Glutamatergic neuron (in vitro differentiated cells): ENCODE data around the gene CHST8. TPM values are rescaled to one million over a fixed set of nuclear protein-coding genes. Genes with fewer than 3 reads are reported as not detected.

ENCODE experiments used
- DNase-seq: peaks from one replicate; pipeline ENCODE4 v3.0.0; 2022
- H3K27ac Mint-ChIP-seq: one replicate; pipeline ENCODE4 v1.8.0; 2020; ENCODE audit warnings: mild to moderate bottlenecking, mixed read lengths, inconsistent platforms; ENCODE audit not compliant: unreplicated experiment
- H3K27me3 Mint-ChIP-seq: one replicate; pipeline ENCODE4 v1.8.0; 2020; ENCODE audit warnings: mild to moderate bottlenecking, moderate library complexity, mixed read lengths, inconsistent platforms; ENCODE audit not compliant: unreplicated experiment
- H3K36me3 Mint-ChIP-seq: one replicate; pipeline ENCODE4 v1.8.0; 2020; ENCODE audit warnings: mild to moderate bottlenecking, mixed read lengths, inconsistent platforms; ENCODE audit not compliant: unreplicated experiment
- H3K4me1 Mint-ChIP-seq: one replicate; pipeline ENCODE4 v1.8.0; 2020; ENCODE audit warnings: mild to moderate bottlenecking, low read depth, mixed read lengths, inconsistent platforms; ENCODE audit not compliant: unreplicated experiment
- H3K4me3 Mint-ChIP-seq: one replicate; pipeline ENCODE4 v1.8.0; 2020; ENCODE audit warnings: mild to moderate bottlenecking, mixed read lengths, inconsistent platforms; ENCODE audit not compliant: unreplicated experiment
- H3K9me3 Mint-ChIP-seq: one replicate; pipeline ENCODE4 v1.8.0; 2020; ENCODE audit warnings: mild to moderate bottlenecking, moderate library complexity, mixed read lengths, inconsistent platforms; ENCODE audit not compliant: unreplicated experiment
- total RNA-seq: library from RNA; stranded (reverse); fragmentation: NEBNext Ultra II Directional; extraction: Animal tissue kit (Norgen Biotek cat#: 25700); gene quantifications from one replicate; pipeline ENCODE4 v1.2.1, GENCODE V29; 2021; ENCODE audit not compliant: unreplicated experiment
- TF ChIP-seq, protein P1 (sequence below): fragments of 200-600 bp; sonication (generic); IDR thresholded peaks from one replicate; pipeline ENCODE4 v1.5.0; 2021; ENCODE audit not compliant: partially characterized antibody, unreplicated experiment

Gene CHST8
- total RNA-seq, 1 donor from 2014 or later: 235 TPM

DNA sequence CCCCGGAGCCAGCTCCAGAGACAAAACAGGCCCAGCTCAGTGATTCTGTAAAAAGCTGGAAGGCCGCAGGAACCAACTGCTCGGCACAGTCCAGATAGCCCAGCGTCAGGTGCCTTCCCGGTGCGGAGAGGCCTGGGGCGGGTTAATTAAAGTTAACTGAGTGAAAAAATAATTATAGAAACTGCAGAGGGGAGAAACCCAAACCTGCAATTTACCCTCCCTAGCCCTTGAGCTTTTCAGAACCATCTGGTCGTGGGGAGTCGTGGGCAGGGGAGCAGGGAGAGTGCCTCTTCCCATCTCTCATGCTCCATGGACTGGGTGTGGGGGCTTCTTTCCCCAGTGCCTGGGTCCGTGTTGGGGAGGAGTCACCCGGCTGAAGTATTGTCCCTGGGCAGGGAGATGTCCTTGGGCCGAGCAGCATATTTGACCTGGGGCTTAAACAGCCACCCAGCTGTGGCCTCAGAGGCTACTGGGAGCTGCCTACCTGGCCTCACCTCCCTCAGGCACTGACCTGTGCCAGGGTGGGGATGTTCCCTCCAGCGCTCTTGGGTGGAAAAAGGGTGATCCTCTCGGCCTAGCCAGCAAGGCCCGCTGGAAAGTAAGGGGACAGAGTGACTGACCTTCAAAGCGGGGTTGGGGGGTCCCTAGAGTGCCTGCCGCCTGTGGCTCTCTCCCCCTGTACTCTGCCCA lies 65.9 kb downstream of the CHST8 start:
- peaks cover 10% of the 10 kb centered on the region for H3K36me3 Mint-ChIP-seq
- DNase-seq: no peak
- H3K4me3 Mint-ChIP-seq: peak overlapping the region; percentile 93
- H3K27me3 Mint-ChIP-seq: peaks cover 60% of the 10 kb centered on the region
- H3K4me1 Mint-ChIP-seq: peaks cover 78% of the 10 kb centered on the region
- TF ChIP-seq, protein P1, sequence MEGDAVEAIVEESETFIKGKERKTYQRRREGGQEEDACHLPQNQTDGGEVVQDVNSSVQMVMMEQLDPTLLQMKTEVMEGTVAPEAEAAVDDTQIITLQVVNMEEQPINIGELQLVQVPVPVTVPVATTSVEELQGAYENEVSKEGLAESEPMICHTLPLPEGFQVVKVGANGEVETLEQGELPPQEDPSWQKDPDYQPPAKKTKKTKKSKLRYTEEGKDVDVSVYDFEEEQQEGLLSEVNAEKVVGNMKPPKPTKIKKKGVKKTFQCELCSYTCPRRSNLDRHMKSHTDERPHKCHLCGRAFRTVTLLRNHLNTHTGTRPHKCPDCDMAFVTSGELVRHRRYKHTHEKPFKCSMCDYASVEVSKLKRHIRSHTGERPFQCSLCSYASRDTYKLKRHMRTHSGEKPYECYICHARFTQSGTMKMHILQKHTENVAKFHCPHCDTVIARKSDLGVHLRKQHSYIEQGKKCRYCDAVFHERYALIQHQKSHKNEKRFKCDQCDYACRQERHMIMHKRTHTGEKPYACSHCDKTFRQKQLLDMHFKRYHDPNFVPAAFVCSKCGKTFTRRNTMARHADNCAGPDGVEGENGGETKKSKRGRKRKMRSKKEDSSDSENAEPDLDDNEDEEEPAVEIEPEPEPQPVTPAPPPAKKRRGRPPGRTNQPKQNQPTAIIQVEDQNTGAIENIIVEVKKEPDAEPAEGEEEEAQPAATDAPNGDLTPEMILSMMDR: no peak
- peak overlapping the region; percentile 99 for H3K27ac Mint-ChIP-seq
- H3K9me3 Mint-ChIP-seq: peaks cover 58% of the 10 kb centered on the region

DNA sequence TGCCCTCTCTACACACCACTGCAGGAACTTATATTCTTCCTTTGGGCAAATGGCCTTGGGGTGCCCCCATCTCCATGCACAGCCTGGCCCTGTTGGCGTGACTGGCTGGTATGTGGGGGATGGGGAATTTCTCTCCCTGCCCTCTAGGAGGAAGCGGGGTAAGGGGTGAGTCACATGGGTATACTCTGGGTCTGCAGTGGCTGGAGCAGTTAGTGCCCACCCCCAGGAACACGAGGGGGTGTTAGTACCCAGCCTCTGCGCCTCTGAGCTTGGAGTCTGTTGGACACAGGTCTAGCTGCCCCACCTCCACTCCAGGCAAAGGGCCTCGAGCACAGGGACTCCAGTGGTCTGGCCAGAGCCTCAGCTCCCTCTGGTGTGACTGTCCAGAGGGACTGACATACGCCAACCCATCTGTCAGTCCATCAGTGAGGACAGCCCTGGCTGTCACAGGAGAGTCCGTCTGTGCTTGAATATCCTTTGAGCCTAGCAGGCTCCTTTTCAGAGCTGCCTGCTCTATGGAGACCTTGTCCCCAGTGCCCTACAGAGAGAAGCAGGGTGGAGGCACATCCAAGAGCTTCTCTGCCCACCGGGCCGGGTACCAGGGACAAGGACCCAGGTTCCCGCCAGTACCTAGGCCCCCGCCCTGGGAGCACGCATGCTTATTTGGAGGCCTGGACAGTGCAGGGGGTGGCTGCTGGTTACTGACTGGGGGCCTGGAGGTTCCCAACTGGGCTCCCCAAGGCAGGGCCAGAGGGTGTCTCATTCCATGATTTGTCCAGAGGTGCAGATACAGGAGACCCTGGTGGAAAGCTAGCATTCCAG lies 66.6 kb downstream of the CHST8 start:
- DNase-seq: peak; percentile 74
- Mint-ChIP-seq H3K4me3 (peak overlapping the region; percentile 74), H3K27ac (peak overlapping the region; percentile 99), H3K9me3 (peaks cover 52% of the 10 kb centered on the region), H3K36me3 (peaks cover 5% of the 10 kb centered on the region), H3K4me1 (peaks cover 70% of the 10 kb centered on the region), H3K27me3 (peaks cover 58% of the 10 kb centered on the region)
- TF ChIP-seq, protein P1: no peak

DNA sequence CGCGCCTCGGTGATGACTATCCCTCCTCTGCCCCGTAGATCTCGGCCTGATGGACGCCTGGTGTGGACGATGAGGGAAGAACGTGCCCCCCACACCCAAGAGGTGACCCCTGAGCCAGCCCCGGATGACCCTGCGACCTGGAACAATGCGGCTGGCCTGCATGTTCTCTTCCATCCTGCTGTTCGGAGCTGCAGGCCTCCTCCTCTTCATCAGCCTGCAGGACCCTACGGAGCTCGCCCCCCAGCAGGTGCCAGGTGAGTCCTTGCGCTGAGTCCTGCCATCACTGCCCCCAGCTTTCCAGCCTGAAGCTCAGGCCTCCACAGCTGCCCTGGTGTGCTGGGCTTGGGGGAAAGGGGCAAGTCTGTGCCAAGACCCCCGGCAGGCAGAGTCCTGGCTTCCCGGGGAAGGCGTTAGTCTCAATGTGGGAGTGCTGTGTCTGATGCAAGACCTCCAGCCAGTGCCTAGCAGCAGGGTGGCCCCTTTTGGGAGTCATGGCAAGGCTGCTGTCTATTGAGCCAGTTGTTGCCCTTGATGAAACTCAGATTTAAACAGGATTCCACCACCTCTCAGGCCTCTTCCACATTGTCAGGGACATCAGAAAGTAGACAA lies 67.5 kb downstream of the CHST8 start:
- no peak for DNase-seq
- Mint-ChIP-seq H3K36me3 (peaks cover 5% of the 10 kb centered on the region), H3K27me3 (peaks cover 58% of the 10 kb centered on the region), H3K27ac (peak overlapping the region; percentile 99), H3K9me3 (peaks cover 49% of the 10 kb centered on the region), H3K4me3 (peak overlapping the region; percentile 74), H3K4me1 (peaks cover 63% of the 10 kb centered on the region)
- TF ChIP-seq, protein P1: no peak

DNA sequence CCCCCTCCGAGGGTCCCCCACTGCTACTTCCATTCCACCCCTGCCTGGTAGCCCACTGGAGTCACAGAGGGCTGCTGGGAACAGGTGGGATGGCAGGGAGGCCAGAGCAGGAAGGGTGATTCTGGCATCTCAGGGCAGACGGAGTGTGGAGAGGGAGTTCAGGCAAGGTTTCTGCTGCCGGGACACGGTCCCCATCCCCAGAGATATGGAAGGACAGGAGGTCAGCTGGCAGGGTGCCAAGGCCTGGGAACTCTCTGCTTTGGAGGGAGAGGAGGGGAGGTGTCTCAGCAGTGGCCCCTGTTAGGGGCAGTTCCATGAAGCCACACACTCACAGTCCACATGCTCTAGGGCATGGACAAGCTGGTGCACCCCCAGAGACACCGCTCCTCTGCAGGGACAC lies 68.1 kb downstream of the CHST8 start:
- H3K27ac Mint-ChIP-seq: peak overlapping the region; percentile 82
- TF ChIP-seq, protein P1: no peak
- DNase-seq: no peak
- H3K36me3 Mint-ChIP-seq: peaks cover 5% of the 10 kb centered on the region
- H3K9me3 Mint-ChIP-seq: peaks cover 43% of the 10 kb centered on the region
- H3K4me3 Mint-ChIP-seq: no peak overlapping the region
- H3K4me1 Mint-ChIP-seq: peaks cover 60% of the 10 kb centered on the region
- H3K27me3 Mint-ChIP-seq: peaks cover 53% of the 10 kb centered on the region
